ENCODE results near the gene JAG1. TPM values are rescaled to one million over a fixed set of nuclear protein-coding genes. Genes with fewer than 3 reads are reported as not detected.

The JAG1 gene
- total and polyA plus RNA-seq, 9 of the 15 experiments (the other 6 are each of a cell fraction or from before 2014, with no cell fraction given) = 0.04 to 0.40 (median 0.07) TPM

DNA sequence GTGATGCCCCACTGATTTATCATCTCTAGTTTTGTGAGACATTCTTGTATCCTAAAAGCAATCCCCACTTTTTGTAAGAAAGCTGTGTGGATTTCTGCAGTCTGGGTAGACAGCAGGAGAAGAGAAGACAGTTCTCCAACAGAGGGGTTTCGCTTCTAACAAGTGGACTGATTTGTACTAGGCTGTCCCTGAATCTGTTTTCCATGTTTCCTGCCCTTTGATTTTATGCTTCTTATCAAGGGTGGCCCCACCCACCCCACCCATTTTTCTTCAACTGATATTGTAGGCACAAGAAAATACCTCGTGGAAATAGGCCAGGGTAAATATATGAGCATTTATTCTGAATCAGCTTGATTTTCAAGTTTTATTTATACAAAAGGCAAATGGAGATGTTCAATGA, 25.7 kb upstream of the JAG1 start:
- POLR2A ChIA-PET = no interaction called here
- no peak overlapping the region for H3K9ac ChIP-seq (ENCODE audit: insufficient read depth in 1 of 2, low read depth in 2 of 2, low read length in 2 of 2)
- in situ Hi-C loops (cut with MboI) = no loop called here
- TF ChIP-seq SMAD2 (IDR thresholded peaks at IDR 0.05; ENCODE audit: low read depth, low read length) = no peak
- no peak for TF ChIP-seq HDAC8 (tag; IDR thresholded peaks at IDR 0.05)
- no peak for TF ChIP-seq ELF1 (tag; IDR thresholded peaks at IDR 0.05)
- TF ChIP-seq, protein P1, sequence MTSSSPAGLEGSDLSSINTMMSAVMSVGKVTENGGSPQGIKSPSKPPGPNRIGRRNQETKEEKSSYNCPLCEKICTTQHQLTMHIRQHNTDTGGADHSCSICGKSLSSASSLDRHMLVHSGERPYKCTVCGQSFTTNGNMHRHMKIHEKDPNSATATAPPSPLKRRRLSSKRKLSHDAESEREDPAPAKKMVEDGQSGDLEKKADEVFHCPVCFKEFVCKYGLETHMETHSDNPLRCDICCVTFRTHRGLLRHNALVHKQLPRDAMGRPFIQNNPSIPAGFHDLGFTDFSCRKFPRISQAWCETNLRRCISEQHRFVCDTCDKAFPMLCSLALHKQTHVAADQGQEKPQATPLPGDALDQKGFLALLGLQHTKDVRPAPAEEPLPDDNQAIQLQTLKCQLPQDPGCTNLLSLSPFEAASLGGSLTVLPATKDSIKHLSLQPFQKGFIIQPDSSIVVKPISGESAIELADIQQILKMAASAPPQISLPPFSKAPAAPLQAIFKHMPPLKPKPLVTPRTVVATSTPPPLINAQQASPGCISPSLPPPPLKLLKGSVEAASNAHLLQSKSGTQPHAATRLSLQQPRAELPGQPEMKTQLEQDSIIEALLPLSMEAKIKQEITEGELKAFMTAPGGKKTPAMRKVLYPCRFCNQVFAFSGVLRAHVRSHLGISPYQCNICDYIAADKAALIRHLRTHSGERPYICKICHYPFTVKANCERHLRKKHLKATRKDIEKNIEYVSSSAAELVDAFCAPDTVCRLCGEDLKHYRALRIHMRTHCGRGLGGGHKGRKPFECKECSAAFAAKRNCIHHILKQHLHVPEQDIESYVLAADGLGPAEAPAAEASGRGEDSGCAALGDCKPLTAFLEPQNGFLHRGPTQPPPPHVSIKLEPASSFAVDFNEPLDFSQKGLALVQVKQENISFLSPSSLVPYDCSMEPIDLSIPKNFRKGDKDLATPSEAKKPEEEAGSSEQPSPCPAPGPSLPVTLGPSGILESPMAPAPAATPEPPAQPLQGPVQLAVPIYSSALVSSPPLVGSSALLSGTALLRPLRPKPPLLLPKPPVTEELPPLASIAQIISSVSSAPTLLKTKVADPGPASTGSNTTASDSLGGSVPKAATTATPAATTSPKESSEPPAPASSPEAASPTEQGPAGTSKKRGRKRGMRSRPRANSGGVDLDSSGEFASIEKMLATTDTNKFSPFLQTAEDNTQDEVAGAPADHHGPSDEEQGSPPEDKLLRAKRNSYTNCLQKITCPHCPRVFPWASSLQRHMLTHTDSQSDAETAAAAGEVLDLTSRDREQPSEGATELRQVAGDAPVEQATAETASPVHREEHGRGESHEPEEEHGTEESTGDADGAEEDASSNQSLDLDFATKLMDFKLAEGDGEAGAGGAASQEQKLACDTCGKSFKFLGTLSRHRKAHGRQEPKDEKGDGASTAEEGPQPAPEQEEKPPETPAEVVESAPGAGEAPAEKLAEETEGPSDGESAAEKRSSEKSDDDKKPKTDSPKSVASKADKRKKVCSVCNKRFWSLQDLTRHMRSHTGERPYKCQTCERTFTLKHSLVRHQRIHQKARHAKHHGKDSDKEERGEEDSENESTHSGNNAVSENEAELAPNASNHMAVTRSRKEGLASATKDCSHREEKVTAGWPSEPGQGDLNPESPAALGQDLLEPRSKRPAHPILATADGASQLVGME (CRISPR knock-in tag; IDR thresholded peaks at IDR 0.05) = no peak
- TF ChIP-seq, protein P2, sequence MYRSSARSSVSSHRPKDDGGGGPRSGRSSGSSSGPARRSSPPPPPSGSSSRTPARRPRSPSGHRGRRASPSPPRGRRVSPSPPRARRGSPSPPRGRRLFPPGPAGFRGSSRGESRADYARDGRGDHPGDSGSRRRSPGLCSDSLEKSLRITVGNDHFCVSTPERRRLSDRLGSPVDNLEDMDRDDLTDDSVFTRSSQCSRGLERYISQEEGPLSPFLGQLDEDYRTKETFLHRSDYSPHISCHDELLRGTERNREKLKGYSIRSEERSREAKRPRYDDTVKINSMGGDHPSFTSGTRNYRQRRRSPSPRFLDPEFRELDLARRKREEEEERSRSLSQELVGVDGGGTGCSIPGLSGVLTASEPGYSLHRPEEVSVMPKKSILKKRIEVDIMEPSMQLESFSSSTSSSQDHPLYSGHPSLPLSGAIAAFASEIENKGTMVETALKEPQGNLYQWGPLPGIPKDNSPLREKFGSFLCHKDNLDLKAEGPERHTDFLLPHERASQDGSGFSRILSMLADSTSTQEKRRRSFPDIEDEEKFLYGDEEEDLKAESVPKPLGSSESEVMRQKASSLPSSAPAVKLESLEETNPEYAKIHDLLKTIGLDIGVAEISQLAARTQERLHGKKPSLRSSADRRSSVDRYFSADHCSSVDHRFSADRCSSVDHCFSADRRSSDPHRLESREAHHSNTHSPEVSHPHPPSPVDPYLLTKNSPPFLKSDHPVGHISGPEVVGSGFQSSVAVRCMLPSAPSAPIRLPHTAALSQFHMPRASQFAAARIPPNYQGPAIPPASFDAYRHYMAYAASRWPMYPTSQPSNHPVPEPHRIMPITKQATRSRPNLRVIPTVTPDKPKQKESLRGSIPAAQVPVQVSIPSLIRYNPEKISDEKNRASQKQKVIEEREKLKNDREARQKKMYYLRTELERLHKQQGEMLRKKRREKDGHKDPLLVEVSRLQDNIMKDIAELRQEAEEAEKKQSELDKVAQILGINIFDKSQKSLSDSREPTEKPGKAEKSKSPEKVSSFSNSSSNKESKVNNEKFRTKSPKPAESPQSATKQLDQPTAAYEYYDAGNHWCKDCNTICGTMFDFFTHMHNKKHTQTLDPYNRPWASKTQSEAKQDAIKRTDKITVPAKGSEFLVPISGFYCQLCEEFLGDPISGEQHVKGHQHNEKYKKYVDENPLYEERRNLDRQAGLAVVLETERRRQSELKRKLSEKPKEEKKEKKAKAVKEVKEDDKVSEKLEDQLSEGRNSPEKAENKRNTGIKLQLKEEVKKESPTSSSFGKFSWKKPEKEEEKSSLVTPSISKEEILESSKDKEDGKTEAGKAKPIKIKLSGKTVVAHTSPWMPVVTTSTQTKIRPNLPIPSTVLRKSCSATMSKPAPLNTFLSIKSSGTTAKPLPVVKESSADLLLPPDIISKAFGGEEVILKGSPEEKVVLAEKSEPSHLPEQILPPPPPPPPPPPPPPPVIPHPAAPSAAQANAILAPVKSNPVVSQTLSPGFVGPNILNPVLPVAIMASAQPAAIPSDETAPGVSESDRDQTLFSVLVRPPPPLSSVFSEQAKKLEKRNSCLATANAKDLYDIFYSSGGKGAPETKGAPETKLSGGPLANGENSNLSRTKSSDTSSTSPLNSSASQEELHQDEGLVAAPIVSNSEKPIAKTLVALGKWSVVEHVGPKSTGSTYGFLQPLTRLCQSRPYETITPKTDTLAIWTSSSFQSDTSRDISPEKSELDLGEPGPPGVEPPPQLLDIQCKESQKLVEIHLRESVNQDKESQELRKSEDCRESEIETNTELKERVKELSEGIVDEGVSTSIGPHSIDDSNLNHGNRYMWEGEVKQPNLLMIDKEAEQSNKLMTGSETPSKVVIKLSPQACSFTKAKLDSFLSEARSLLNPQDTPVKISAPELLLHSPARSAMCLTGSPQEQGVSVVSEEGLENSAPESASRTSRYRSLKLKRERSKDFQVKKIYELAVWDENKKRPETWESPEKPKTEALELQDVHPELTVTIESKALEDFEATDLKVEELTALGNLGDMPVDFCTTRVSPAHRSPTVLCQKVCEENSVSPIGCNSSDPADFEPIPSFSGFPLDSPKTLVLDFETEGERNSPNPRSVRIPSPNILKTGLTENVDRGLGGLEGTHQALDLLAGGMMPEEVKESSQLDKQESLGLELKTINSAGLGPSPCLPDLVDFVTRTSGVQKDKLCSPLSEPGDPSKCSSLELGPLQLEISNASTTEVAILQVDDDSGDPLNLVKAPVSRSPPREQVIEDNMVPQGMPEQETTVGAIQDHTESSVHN (IDR thresholded peaks at IDR 0.05; ENCODE audit: borderline replicate concordance in 1 of 2, low read depth in 1 of 2) = no peak
- TF ChIP-seq, protein P3, sequence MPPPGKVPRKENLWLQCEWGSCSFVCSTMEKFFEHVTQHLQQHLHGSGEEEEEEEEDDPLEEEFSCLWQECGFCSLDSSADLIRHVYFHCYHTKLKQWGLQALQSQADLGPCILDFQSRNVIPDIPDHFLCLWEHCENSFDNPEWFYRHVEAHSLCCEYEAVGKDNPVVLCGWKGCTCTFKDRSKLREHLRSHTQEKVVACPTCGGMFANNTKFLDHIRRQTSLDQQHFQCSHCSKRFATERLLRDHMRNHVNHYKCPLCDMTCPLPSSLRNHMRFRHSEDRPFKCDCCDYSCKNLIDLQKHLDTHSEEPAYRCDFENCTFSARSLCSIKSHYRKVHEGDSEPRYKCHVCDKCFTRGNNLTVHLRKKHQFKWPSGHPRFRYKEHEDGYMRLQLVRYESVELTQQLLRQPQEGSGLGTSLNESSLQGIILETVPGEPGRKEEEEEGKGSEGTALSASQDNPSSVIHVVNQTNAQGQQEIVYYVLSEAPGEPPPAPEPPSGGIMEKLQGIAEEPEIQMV (tag; conservative IDR thresholded peaks at IDR 0.05; ENCODE audit: low read depth) = no peak

More for the DNA sequence above, 25.7 kb upstream of the JAG1 start:
- no TSS peak for BruUV-seq (replicated peaks)
- Histone ChIP-seq H3K4me3 (no peak overlapping the region), H2AFZ (ENCODE audit: low read depth, low read length) (no peak overlapping the region), H3K4me1 (replicated peaks in 1 of 2; ENCODE audit: control insufficient read depth in 2 of 2, insufficient read depth in 2 of 2, low read length in 2 of 2) (no peaks in the 10 kb centered on the region), H3K27me3 (ENCODE audit: control insufficient read depth in 2 of 2, insufficient read depth in 2 of 2, low read length in 2 of 2) (no peaks in the 10 kb centered on the region), H3K9me1 (ENCODE audit: control insufficient read depth, insufficient read depth, low read length) (no peaks in the 10 kb centered on the region), H3K27ac (ENCODE audit: extremely low read depth, low read depth, low read length) (no peak overlapping the region), H3K9me3 (replicated peaks; ENCODE audit: control insufficient read depth, insufficient read depth, low read depth, low read length) (no peaks in the 10 kb centered on the region), H3K36me3 (ENCODE audit: control insufficient read depth, insufficient read depth, low read length) (no peaks in the 10 kb centered on the region), H4K20me1 (replicated peaks; ENCODE audit: control insufficient read depth, insufficient read depth, low read length) (no peaks in the 10 kb centered on the region), H3K79me2 (ENCODE audit: control insufficient read depth, insufficient read depth, low read length) (no peaks in the 10 kb centered on the region), H3K4me2 (ENCODE audit: insufficient read depth, low read length) (no peak overlapping the region)
- 0% methylated on average over 1 of the region's 2 CpGs for WGBS (ENCODE audit: insufficient coverage, low coverage, missing lambda C conversion rate)
- ATAC-seq (no peak), FAIRE-seq (no peak), DNase-seq (ENCODE audit: extremely low read depth in 1 of 4, low spot score in 3 of 4) (no peak)
- CTCF ChIA-PET (ENCODE audit: low intra/inter-chr PET ratio) = no interaction called here
- intact Hi-C loops (cut with micrococcal nuclease) = no loop called here

Measured in K562 (cell line).